HepG2 (cell line): ENCODE results near the gene IZUMO4. TPM values are rescaled to one million over a fixed set of nuclear protein-coding genes. Genes with fewer than 3 reads are reported as not detected.

Source experiments
- AHDC1 ChIP-seq: sonication (generic); formaldehyde crosslinking; IDR thresholded peaks from 2 replicates; pipeline ENCODE4 v1.5.1; 2020; ENCODE audit warnings: mild to moderate bottlenecking, missing genetic modification reagents, borderline replicate concordance
- DBP ChIP-seq: sonication (generic); formaldehyde crosslinking; IDR thresholded peaks from 2 replicates; pipeline ENCODE4 v1.4.0; 2020; ENCODE audit warnings: missing genetic modification reagents; ENCODE audit errors: not compliant biosample characterization
- ETS1 ChIP-seq: sonication (generic); formaldehyde crosslinking; IDR thresholded peaks from 2 replicates; pipeline ENCODE4 v1.4.0; 2020; ENCODE audit warnings: missing genetic modification reagents
- IKZF4 ChIP-seq: sonication (generic); formaldehyde crosslinking; IDR thresholded peaks from 2 replicates; pipeline ENCODE4 v1.5.1; 2020; ENCODE audit warnings: borderline replicate concordance, mild to moderate bottlenecking, low read depth, missing genetic modification reagents; ENCODE audit errors: not compliant biosample characterization
- KAT7 ChIP-seq: IDR thresholded peaks from 2 replicates; pipeline ENCODE4 v1.6.1; 2018; ENCODE audit warnings: borderline replicate concordance, missing compliant biosample characterization
- NFE2L1 ChIP-seq: sonication (generic); formaldehyde crosslinking; IDR thresholded peaks from 2 replicates; pipeline ENCODE4 v1.4.0; 2020; ENCODE audit warnings: missing genetic modification reagents, mild to moderate bottlenecking, borderline replicate concordance
- PBX2 ChIP-seq: IDR thresholded peaks from 2 replicates; pipeline ENCODE4 v1.6.1; 2016; ENCODE audit warnings: control low read depth
- SMAD3 ChIP-seq: sonication (generic); formaldehyde crosslinking; IDR thresholded peaks from 2 replicates; pipeline ENCODE4 v1.4.0; 2020; ENCODE audit warnings: missing genetic modification reagents
- ZBTB4 ChIP-seq: sonication (generic); formaldehyde crosslinking; IDR thresholded peaks from 2 replicates; pipeline ENCODE4 v1.4.0; 2020; ENCODE audit warnings: missing genetic modification reagents, mild to moderate bottlenecking, borderline replicate concordance
- ZNF230 ChIP-seq: sonication (generic); formaldehyde crosslinking; IDR thresholded peaks from 2 replicates; pipeline ENCODE4 v1.4.0; 2020; ENCODE audit warnings: mild to moderate bottlenecking, missing genetic modification reagents
- ZNF382 ChIP-seq: sonication (generic); formaldehyde crosslinking; IDR thresholded peaks from 2 replicates; pipeline ENCODE4 v1.5.0; 2020; ENCODE audit warnings: missing genetic modification reagents, mild to moderate bottlenecking, borderline replicate concordance
- ZNF547 ChIP-seq: sonication (generic); formaldehyde crosslinking; IDR thresholded peaks from 2 replicates; pipeline ENCODE4 v1.5.1; 2020; ENCODE audit warnings: mild to moderate bottlenecking, missing genetic modification reagents
- ZXDC ChIP-seq: sonication (generic); formaldehyde crosslinking; IDR thresholded peaks from 2 replicates; pipeline ENCODE4 v1.5.0; 2020; ENCODE audit warnings: mild to moderate bottlenecking, missing genetic modification reagents
- polyA plus RNA-seq, 8 experiments: library from polyadenylated mRNA; depleted of rRNA in 3 of 8; stranded (reverse) in 7 of 8; unstranded in 1 of 8; fragments of >200 nt; fragmentation: Illumina TruSeq in 4 of 8; extraction: Trizol in 4 of 8; gene quantifications; 2 replicates each; pipeline versions ENCODE4 v1.2.1 to v1.2.3, GENCODE V29; 2011 to 2016; ENCODE audit warnings: low read depth in 4 of 8, missing spikeins in 1 of 8, mixed read lengths in 1 of 8; ENCODE audit not compliant: insufficient read depth in 1 of 8
- total RNA-seq, 5 experiments: library from RNA; depleted of rRNA; stranded (reverse); fragments of >200 nt; fragmentation: Illumina TruSeq; extraction: Trizol; gene quantifications; 2 replicates each; pipeline ENCODE4 v1.2.3, GENCODE V29; 2016; ENCODE audit warnings: low read depth in 1 of 5

Gene IZUMO4
- total and polyA plus RNA-seq, 2 of the 13 experiments (the other 11 are each of a cell fraction or from before 2014, with no cell fraction given) = 0.77 to 3.9 TPM

GRCh38 chr19:2060884-2061494, 35.7 kb upstream of the IZUMO4 start (continued):
- TF ChIP-seq ZNF547 (CRISPR knock-in tag) = peak; percentile 60; the same call in 1 of the 2 replicates
- no peak for TF ChIP-seq KAT7
- TF ChIP-seq ZNF382 = no peak
- TF ChIP-seq AHDC1 (CRISPR knock-in tag) = no peak
- 0 out of 2 replicates have a peak, but pooled peaks have one; percentile 18 for TF ChIP-seq ZNF230 (CRISPR knock-in tag)
- no peak for TF ChIP-seq NFE2L1
- no peak; the same call in 1 of the 2 replicates for TF ChIP-seq ZBTB4 (CRISPR knock-in tag)
- TF ChIP-seq ETS1 (CRISPR knock-in tag) = no peak
- TF ChIP-seq IKZF4 = peak; percentile 42
- no peak for TF ChIP-seq SMAD3
- TF ChIP-seq DBP (CRISPR knock-in tag) = no peak
- no peak for TF ChIP-seq ZXDC
- no peak for TF ChIP-seq PBX2
